HFF-Myc (cell line): Measurements from ENCODE around the gene STXBP5.
"Not testable (repeated sequence)": the region's sequence is repeated elsewhere in the genome, so short reads cannot be mapped to it uniquely, and the experiment has no call there.

Experiments
- DNase-seq: peaks from one replicate; pipeline ENCODE4 v3.0.0-alpha.2; 2011; ENCODE audit warnings: low read depth; ENCODE audit errors: extremely low read depth
- H3K4me3 ChIP-seq: replicated peaks from 2 replicates; pipeline ENCODE4 v1.5.1; 2011; ENCODE audit warnings: low read depth, mild to moderate bottlenecking, control low read depth, low read length
- TF ChIP-seq, protein P1 (sequence below): IDR thresholded peaks from 2 replicates; pipeline ENCODE4 v1.5.1; 2012; ENCODE audit warnings: mild to moderate bottlenecking, low read depth, low read length, control low read depth; ENCODE audit errors: missing control alignments

STXBP5 gene

DNA sequence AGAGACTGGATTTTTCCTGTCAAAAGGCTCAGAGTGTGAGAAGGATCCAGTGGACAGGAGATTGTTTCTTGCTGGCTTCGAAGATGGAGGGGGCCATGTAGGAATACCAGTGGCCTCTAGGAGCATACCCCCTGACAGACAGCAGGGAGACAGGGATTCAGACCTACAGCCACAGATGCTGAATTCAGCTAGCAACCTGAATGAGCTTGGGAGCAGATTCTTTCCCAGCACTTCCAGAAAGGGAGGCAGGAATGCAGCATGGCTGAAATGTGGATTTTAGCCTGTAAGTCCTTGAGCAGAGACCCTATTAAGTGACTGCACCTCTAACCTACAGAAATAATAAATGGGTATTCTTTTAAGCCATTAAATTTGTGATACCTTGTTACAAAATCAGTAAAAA, 44.6 kb downstream of the STXBP5 start:
- DNase-seq: no peak
- TF ChIP-seq, protein P1, sequence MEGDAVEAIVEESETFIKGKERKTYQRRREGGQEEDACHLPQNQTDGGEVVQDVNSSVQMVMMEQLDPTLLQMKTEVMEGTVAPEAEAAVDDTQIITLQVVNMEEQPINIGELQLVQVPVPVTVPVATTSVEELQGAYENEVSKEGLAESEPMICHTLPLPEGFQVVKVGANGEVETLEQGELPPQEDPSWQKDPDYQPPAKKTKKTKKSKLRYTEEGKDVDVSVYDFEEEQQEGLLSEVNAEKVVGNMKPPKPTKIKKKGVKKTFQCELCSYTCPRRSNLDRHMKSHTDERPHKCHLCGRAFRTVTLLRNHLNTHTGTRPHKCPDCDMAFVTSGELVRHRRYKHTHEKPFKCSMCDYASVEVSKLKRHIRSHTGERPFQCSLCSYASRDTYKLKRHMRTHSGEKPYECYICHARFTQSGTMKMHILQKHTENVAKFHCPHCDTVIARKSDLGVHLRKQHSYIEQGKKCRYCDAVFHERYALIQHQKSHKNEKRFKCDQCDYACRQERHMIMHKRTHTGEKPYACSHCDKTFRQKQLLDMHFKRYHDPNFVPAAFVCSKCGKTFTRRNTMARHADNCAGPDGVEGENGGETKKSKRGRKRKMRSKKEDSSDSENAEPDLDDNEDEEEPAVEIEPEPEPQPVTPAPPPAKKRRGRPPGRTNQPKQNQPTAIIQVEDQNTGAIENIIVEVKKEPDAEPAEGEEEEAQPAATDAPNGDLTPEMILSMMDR: no peak
- no peak overlapping the region for H3K4me3 ChIP-seq

DNA sequence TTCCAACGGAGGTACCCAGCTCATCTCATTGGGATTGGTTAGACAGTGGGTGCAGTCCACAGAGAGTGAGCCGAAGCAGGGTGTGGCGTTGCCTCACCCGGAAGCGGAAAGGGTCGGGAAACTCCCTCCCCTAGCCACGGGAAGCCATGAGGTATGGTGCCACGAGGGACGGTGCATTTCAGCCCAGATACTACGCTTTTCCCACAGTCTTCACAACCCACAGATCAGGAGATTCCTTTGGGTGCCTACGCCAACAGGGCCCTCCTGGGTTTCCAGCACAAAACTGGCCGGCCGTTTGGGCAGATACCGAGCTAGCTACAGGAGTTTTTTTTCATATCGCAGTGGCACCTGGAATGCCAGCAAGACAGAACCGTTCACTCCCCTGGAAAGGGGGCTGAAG, 46.9 kb downstream of the STXBP5 start:
- H3K4me3 ChIP-seq: no peak overlapping the region
- TF ChIP-seq, protein P1: no peak
- DNase-seq: no peak

DNA sequence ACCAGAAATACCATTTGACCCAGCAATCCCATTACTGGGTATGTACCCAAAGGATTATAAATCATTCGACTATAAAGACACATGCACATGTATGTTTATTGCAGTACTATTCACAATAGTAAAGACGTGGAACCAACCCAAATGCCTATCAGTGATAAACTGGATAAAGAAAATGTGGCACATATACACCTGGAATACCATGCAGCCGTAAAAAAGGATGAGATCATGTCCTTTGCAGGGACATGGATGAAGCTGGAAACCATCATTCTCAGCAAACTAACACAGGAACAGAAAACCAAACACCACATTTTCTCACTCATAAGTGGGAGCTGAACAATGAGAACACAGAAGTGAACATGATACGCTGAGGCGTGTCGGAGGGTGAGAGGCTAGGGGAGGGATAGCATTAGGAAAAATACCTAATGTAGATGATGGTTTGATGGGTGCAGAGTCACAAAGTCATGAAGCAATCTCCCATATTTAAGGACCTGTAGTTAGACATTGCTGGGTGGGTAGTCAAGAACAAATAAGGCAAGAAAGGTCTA, 50.8 kb downstream of the STXBP5 start:
- DNase-seq, H3K4me3 ChIP-seq: not testable (repeated sequence)

DNA sequence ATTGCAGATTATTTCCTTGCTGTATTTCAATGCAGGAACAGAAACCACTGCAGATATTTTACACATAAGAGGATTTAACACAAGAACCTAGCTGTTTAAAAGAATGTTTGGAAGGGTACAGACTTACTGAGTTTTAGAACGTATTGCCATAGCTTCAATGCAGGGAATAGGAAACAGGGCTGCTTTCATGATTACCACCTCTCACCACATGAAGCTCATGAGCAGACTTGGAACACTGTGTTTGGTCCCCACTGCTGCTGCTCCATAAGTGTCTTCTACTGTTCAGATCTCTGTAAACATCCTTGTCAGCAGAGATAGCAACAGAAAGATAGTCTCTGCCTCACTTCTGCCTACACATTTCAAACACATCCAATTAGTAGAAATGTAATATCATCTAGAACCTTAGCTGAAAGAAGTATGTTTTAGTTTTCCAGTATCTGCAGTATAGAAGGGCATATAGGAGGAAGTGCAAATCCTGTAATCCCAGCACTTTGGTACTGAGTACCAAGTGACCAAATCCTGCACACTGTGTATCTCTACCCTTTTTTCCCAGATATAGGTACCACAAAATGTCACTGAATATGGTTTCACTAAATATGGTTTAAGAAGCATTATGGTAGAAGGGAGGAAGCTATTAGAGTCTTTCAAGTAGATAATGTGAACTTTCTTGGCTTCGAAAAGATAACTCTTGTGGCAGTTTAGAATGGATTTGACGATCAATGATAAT, 51.9 kb downstream of the STXBP5 start:
- TF ChIP-seq, protein P1: no peak
- no peak overlapping the region for H3K4me3 ChIP-seq
- DNase-seq: no peak

DNA sequence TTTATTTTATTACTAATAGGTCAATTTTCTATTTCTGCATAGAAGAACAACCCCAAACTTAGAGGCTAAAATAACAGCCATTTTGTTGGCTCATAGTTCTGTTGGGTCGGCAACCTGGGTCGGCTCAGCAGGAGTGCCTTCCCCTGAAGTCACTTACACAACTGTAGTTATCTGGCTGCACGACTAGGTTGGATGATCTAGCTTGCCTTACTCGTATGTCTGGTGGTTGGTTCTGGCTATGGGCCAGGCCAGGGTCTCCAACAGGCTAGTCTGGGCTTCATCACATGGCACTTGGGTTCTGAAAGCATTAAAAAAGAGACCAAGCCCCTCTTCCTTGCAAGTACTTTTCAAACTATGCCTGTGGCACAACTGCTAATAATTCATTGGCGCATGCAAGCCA, 53.5 kb downstream of the STXBP5 start:
- DNase-seq: no peak
- TF ChIP-seq, protein P1: no peak
- H3K4me3 ChIP-seq: no peak overlapping the region

DNA sequence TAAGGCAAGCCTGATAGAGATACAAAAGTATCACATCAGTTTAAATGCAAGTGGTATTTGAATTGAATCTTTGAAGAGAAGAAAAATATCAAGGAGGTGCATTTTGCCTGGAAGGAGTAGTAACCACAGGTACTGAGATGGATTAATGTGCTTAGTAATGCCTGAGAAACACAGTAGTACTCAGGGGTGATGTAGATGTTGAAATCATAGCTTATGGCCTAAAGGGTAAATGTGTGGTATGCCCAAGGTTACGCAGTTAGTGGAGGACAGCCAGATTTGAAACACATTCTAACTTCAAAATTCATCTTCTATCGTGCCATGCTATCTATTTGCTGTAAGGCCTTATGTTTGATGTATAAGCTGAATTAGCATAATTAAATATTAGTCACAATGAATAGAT, 55.9 kb downstream of the STXBP5 start:
- TF ChIP-seq, protein P1: no peak
- no peak overlapping the region for H3K4me3 ChIP-seq
- DNase-seq: no peak

DNA sequence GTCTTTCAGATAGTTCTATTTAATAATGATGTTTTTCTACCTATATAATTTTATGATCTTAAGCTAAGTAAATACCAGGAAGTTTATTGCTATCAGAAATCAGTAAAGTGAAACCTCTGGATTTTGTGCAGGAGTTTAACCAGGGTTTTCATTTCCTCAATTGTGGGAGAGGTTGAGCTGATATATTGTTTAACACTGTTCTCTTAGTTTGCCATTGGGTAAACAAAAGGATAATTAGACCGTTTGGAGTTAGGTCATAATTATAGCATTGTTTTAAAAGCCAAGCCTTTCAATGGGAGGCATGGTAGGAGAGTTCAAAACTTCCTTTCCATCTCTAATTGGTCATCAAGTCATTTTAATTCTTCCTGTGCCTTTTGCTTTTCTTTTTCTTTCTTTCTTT, 58.7 kb downstream of the STXBP5 start:
- TF ChIP-seq, protein P1: no peak
- DNase-seq: no peak
- no peak overlapping the region for H3K4me3 ChIP-seq
